CD4-positive, alpha-beta T cell treated with Interleukin-12 subunit alpha and Interleukin-12 subunit beta, for 1 hour (primary cell): ENCODE measurements around the gene AFF3.

Experiments
- DNase-seq: peaks from one replicate; pipeline ENCODE4 v3.0.0-alpha.2; 2020

Gene AFF3

GRCh38 chr2:99811544-99811943, 330.8 kb downstream of the AFF3 start:
- no peak for DNase-seq

GRCh38 chr2:99810225-99810624, 332.2 kb downstream of the AFF3 start:
- DNase-seq = no peak

GRCh38 chr2:99809259-99809900, 333.0 kb downstream of the AFF3 start:
- no peak for DNase-seq

- DNase-seq = no peak
Observed at GRCh38 chr2:99808361-99809200, 333.8 kb downstream of the AFF3 start.

GRCh38 chr2:99806758-99807157, 335.6 kb downstream of the AFF3 start:
- DNase-seq = no peak

- no peak for DNase-seq
Observed at GRCh38 chr2:99805930-99806476, 336.4 kb downstream of the AFF3 start.

- no peak for DNase-seq
Observed at GRCh38 chr2:99803846-99804245, 338.5 kb downstream of the AFF3 start.

GRCh38 chr2:99802734-99803133, 339.7 kb downstream of the AFF3 start:
- no peak for DNase-seq

GRCh38 chr2:99801327-99801901, 341.0 kb downstream of the AFF3 start:
- no peak for DNase-seq

GRCh38 chr2:99797475-99797874, 344.9 kb downstream of the AFF3 start:
- DNase-seq = no peak

GRCh38 chr2:99794414-99794813, 348.0 kb downstream of the AFF3 start:
- DNase-seq = no peak

- DNase-seq = no peak
Observed at GRCh38 chr2:99793022-99793421, 349.4 kb downstream of the AFF3 start.

GRCh38 chr2:99789849-99790248, 352.5 kb downstream of the AFF3 start:
- no peak for DNase-seq

- DNase-seq = no peak
Observed at GRCh38 chr2:99787769-99788382, 354.5 kb downstream of the AFF3 start.

GRCh38 chr2:99786636-99787390, 355.6 kb downstream of the AFF3 start:
- DNase-seq = no peak

GRCh38 chr2:99784946-99785345, 357.4 kb downstream of the AFF3 start:
- DNase-seq = no peak

GRCh38 chr2:99784282-99784681, 358.1 kb downstream of the AFF3 start:
- no peak for DNase-seq

- no peak for DNase-seq
Observed at GRCh38 chr2:99780276-99780675, 362.1 kb downstream of the AFF3 start.

- DNase-seq = no peak
Observed at GRCh38 chr2:99779276-99779675, 363.1 kb downstream of the AFF3 start.

GRCh38 chr2:99777656-99778290, 364.6 kb downstream of the AFF3 start:
- DNase-seq = no peak

- DNase-seq = no peak
Observed at GRCh38 chr2:99776906-99777646, 365.3 kb downstream of the AFF3 start.
